Kidney glomerular epithelial cell (primary cell): ENCODE data around the gene SELENOM.

Experiments used
- DNase-seq: peaks from one replicate; lab custom pipeline; 2025; lab: John Stamatoyannopoulos, UW

The SELENOM gene, protein sequence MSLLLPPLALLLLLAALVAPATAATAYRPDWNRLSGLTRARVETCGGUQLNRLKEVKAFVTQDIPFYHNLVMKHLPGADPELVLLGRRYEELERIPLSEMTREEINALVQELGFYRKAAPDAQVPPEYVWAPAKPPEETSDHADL

DNA sequence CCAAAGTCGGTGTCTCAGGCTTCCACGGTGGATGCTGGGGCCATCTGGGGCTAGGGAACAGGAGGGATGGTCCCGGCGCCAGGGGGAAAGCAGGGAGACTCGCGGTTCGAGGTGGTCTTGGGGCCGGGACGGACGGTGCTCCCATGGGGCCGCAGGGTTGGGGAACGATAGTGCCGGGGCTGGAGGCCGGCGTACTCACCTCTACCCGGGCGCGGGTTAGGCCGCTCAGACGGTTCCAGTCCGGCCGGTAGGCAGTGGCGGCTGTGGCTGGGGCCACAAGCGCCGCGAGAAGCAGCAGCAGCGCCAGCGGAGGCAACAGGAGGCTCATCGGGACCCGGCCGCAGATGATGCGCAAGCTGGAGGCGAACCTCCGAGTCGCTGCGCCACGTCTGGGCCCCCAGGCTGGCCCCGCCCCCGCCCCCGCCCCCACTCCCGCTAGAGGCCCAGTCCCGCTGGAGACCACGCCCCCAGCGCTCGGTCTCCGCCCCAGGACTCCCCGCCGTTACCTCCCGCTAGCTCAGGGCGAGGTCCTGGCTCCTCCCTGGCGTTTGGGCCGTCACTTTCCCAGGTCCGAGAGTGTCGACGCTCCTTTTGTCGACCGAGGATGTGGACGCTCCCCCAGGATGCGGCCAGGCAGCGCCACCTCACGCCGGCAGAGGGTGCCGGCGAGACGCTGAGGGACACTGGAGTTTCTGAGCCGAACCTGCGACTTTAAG, at the start of gene SELENOM:
Gene SELENOM, minus strand, starts transcription at position 391 of the 716 bp plus-strand sequence. Its CDS starts 63 bp downstream, at position 328.
- DNase-seq = peak; percentile 86

DNA sequence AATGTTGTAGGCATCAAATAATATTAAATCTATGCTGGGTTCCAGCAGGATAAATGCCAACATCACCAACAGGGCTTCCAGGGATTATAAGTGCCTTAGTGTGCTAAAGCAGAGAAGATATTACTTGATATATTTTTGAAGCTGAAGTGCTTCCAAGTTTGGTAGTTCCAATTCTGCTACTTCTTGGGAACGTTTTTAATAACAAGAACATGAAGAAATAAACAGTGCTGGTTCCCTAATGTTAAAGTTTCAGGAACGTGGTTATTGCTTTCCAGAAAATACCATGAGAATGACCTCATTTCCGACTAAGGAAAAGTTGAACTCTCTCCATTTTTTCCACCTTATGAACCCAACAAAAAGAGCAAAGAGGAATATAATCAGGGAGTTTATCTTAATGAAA, 48.1 kb upstream of the SELENOM start:
- no peak for DNase-seq

DNA sequence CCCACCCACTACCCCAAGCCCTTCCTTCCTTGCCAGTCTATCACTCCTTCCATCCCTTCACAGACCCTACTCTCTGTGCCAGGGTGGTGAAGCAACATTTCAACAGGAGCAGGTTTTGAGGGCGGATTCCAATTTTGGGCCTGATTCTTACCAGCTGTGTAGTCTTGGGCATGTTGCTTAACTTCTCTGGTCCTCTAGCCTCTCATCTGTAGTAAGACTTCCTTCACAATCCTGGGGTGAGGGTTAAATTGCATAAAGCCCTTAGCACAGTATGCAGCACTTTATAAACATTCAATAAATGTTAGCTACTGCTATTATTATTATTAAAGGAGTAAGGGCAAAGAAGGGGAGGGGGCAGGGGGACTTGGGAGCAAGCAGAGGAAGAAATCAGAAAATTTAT, 47.6 kb upstream of the SELENOM start:
- no peak for DNase-seq

DNA sequence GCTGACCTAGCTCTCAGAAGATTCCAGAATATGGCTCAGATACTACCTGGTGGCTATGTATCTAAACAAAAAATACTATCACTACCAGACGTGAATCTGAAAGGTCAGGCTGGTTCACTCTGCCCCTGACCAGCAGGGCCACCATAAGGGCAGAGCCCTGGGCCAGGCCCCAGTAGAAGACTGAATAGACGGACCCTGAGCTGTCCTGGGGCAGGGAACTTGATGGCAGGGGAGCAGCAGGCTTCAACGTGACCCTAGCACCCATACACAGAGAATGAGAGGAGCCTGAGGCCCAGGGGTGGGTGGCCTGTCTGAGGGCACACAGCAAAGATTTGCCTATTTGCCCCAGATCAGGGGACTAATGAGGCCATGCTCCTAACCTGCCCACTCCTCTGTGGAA, 46.0 kb upstream of the SELENOM start:
- no peak for DNase-seq

DNA sequence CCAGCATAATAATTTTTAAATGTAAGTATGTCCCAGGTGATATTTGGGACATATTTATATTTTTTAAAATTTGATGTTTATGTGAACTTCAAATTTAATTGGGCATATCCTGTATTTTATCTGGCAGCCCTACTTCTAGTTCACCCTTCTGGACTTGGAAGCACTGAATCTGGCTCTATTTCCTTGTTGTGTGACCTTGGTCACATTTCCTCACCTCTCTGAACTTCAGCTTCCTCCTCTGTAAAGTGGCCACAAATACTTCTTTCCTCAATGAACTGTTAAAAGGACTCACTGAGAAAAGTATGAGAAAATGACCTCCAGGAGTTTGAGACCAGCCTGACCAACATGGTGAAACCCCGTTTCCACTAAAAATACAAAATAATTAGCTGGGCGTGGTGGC, 44.5 kb upstream of the SELENOM start:
- no peak for DNase-seq

DNA sequence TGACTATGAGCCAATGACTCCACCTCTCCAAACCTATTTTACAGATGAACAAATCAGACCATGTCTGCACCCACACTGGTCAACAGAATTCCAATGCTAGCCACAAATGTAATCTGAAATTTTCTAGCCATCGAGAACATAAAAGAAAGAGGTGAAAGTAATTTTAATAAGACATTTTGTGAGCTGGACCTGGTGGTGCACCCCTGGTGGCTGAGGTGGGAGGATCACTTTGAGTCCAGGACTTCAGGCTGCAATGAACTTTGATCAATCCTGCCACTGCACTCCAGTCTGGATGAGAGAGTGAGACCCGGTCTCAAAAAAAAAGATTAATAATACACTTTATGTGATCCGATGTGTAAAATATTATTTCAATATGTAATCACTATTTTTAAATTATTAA, 43.2 kb upstream of the SELENOM start:
- DNase-seq = no peak

DNA sequence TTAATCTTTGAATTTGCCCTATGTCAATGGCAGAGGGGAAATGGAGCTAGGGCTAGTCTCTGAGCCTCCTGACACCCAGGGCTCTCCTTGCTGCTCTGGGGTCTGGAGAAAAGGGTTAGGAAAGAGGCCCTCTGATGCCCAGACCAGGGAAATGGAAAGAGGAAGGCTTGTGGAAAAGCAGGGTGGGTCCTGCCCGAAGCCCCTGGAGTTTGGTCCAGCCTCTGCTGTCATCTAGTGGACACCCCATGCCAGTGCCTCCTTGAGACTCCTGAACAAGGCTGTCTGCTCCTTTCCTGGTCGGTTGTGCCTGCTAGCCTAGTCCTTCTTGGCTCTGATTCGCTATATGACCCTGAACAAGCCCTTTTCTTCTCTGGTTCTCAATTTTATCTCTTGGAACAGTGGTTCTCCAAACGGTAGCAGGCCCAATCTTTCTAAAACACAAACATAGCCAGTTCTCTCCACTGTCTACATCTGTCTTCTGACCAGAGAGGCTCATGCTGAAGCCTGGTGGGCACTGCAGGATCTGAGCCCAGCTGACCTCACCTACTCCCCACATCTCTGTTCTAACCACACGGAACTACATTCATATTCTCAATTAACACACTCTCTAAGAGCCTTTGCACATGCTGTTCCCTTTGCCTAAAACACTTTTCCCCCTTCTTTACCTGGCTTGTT, 41.7 kb upstream of the SELENOM start:
- peak; percentile 59 for DNase-seq

DNA sequence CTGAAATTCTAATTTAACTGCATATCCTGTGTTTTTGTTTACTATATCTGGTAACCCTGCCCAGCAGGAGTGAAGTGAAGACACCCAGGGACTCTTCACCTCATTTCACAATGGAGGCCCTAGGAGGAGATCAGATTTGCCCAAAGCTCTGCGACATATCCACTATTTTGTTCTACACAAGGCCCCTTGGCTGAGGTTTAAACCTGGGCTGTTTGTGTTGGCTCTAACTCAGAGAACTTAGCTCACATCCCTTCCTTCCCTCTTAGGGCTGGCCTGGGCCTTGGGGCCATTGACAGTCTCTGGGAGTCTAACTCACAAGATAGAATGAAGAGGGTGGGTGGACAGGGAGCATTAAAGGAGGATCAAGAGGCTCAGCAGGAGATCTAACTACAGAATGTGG, 41.1 kb upstream of the SELENOM start:
- DNase-seq = no peak

DNA sequence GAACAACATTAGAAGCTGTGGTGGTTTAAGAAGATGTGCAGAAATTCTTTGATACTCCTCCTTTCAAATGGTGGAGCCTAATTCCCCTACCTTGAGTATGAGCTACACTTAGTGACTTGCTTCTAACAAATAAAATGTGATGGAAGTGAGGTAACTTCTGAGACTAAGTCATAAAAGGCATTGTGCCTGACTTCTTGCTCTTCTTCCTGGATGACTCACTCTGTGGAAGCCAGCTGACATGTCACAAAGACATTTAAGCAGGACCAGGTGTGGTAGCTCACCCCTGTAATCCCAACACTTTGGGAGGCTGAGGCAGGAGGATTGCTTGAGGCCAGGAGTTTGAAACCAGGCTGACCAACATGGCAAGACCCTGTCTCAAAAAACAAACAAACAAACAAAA, 36.9 kb upstream of the SELENOM start:
- no peak for DNase-seq

DNA sequence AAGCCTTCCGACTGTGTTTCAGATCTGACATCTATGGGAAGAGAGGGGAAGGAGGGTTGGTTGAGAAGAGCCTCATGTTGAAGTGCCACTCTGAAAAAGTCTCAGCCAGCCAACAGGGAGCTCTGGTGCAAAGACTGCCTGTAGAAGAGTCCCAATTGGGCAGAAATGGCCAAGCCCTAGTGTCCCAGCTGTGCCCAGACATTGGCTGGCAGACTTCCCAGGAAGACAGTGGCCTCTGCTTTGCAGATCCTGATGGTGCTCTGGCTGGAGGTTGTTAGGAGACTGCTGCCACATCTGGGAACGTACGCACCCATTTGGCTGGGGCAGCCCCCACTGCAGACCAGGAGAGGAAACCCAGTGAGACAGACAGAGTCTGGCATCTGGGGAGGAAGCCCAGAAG, 36.2 kb upstream of the SELENOM start:
- DNase-seq = no peak

DNA sequence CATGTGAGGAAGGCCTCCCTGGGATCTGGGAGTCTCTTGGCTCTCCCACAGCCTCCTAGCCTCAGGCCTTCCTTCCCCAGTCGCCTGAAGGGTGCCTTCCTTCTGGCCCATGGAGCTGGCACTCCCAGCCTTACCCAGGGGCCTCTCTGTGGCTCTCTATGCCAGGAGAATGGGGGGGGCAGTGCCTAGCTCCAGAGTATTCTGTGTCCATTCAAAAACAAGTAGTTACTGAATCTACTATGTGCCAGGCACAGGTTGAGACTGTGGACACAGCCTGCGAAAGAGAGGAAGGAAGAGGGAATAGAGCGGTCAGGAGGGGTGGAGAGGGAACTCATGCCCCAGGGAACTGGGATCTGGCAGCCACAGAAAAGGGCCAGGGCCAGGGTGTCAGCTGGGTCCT, 35.7 kb upstream of the SELENOM start:
- no peak for DNase-seq

DNA sequence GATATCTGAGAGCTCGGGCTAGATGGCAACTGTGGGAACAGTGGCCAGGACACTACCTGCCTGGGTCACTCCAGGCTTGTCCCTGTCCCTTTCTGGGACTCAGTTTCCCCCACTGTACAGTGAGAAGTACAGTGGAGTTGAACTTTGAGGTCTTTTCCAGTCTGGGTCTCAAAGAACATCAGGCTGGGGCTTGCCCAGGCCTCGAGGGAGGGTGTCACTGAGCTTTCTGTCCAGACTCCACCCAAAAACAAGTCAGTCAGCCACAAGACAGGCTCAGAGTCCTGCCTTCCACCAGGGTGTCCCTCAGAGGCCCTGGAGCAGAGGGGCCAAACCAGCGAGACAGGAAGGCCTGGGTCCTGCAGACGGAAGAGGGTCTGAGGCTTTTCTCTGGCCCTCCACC, 34.9 kb upstream of the SELENOM start:
- DNase-seq = no peak

DNA sequence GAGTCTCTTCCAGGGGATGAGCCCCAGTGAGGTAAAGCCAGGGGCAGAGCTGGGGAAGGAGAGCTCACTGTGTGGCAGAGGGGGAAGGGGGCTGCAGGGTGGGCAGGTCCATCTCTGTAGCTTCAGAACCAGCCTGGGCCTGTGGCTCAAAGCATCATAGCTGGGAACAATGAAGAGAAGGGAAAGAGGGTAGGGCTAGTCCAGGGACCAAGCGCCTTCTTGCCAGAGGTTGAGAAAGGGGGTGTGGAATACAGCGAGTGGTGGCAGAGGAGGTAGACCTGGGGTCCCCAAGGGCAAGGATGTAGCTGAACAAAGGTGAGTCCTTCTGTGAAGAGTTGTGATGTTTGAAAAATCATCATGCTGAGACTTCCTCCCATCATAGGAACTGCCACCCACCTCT, 34.2 kb upstream of the SELENOM start:
- no peak for DNase-seq

DNA sequence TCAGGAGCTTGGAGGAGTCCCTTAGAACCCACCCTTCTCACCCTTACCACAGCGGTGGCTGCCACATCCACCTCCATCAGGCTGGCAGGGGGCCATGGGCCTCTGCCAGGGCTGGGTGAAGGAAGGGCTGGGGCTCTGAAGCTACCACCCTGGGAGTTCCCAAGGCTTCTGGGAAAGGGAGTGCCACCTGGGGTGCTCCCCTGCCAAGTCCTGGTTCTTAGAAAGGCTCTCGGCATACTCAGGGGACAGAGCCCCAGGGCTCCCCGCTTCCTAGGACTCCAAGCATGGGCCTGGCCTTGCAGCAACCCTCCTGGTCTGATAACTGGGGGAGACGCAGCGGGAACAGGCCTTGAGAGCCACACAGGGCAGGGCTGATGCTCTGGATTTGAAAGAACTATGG, 33.4 kb upstream of the SELENOM start:
- no peak for DNase-seq

DNA sequence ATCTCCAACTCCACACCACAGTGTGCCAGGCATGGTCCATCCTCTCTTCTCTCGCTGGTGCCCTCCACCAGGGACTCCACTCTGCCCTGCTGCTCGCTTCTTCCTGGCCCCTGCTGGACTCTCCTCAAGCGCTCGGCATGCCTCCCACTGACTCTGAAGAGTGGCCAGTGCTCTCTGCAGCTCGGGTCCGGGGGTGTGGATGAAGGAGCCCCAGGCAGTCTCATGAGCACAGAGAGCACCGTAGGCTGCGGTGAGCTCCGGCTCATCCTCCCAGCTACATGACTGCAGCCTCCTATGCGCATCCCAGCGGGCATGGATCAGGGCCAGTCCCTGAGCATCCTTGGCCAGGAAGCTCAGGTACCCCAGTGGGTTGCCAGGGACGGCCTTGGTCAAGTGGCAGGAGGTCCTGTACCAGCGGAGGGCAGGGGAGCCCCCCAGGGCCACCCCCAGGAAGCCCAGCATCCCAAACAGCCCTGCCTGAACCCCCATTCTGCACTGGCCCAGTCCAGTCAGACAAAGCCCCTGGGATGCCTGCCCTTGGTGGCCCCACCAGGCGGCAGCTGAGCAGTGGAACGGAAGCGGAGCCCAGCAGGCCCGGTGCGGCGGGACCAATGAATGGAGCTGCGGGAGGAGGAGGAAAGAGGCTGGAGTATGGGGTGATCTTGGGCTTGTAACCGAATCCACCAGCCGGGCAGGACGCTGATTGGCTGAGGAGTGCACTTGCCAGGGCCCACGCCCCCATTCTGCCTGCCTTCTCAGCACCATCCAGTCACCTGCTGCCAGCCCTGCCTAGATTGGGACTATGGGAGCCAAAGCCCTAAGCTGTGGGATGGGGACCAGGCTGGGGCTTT, 32.7 kb upstream of the SELENOM start, which contains the start of gene PLA2G3:
Gene PLA2G3, minus strand, starts transcription at position 643 of the 851 bp plus-strand sequence. Its CDS starts 154 bp downstream, at position 489.
- DNase-seq = no peak

DNA sequence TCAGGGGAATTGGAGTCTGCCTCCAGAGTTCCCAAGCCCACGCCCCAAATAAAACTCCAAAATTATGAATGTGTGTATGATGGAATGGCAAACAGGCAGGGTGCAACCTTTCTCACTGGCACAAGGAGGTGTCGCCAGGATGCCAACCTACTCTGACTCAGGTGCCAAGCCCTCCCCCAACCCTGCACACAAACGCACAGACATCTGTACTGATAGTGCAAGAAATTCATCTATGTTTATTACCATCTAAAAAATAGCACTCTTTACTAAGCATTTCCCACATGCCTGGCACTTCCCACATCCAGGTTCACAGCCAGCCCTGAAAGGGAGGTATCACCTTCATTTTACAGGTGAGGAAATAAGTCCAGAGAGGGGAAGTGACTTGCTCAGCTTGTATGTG, 31.7 kb upstream of the SELENOM start:
- no peak for DNase-seq

DNA sequence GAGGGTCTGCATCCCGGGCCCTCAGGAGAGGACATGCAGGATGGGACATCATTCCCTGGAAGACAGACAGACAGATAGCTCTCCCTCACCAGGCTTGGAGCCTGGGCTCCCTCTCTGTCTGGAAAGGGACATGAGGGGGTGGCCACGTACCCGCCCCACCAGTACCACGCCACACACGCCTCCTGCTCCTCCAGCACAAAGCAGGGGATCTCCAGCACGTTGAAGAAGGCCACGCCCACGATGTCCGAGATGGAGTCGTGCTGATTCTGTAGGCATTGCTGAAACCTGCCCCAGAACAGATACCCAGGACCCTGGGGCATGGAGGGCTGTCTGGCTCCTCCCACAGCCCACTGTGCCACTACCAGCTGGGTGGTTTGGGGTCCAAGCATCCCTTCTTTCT, 30.8 kb upstream of the SELENOM start:
- DNase-seq = no peak

DNA sequence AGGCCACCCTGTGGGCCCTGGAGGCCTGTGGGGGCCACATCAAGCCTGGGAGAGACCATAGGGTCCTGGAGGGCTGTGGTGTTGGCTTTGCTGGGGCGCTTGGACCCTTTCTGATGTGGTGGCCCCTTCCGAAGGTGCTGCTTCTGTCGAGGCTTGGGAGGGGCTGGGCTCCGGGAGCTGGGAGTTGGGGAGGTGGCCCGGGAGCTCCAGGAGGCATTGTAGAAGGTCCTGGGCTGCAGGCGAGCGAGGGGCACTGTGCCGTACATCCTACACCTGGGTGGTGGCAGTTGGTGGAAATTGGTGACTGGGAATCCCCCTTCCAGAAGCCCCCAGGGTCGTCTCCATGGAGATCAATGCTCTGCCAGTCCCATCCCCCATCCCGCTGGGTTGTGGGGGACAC, 30.4 kb upstream of the SELENOM start:
- no peak for DNase-seq

DNA sequence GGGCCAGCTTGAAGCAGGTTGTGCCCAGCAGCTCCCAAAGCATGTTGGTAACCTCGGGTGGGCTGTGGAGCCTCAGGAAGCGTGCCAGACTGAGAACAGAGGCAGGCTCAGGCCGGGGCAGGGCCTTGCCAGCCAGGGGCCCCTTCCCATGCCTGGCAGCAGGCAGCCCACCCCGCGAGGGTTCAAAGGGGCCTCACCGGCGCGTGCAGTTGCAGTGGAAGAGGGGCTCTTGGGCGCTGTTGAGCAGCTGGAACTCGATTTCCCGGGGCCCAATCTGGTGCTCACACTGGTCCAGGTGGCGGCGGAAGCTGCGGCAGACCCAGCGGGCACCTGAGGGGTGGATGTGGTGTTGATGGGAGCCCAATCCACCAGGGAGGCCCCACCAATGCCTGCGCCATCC, 29.3 kb upstream of the SELENOM start:
- DNase-seq = no peak

DNA sequence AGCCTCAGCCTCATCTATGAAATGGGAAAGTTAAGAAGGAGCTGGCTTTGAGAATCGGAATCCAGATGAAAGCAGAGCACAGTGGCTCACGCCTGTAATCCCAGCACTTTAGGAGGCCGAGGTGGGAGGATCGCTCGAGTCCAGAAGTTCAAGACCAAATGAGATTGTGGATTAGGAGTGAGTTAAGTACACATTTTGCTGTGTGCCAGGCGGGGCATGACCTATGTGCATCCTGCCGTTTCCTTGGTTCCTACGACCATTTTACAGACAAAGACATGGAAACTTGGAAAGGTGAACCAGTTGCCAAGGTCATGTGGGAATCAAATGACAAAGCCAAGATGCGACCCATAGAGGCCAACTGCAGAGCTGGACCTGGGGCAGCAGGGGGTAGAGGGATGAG, 28.8 kb upstream of the SELENOM start:
- DNase-seq = no peak

DNA sequence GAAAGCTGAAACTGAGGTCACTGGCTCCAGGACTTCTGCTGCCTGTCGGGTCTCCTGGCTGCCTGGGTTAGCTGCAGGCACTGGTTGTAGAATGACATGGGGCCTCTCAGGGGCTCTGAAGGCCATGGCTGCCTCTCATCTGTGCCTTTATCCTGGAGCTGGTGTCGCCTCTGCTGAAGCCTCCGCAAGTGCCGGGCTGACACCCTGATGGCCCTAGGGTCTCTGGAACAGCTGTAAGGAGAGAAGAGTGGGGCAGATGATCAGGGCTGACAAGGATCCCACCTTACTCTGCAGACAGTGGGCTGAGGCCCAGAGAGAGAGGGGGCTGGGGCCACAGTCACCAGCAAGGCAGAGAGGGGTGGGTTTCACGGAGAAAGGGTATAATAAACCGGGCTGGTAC, 28.3 kb upstream of the SELENOM start:
- DNase-seq = no peak

DNA sequence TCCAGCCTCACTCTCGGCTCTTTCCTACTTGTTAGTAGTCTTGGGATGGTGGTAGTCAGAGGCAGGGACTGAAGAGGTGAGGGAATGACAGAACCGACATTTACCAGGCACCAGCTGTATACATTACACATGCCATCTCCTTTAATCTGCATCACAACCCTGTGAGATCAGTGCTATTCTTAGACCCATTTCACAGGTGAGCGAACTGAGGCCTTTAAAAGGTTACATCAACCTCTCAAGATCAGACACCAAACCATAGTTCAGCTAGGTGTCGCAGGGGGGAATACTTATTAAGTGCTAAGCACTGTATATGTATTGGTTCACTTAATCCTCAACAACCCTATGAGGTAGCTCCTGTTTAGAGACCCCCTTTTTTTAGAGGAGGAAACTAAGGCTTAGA, 27.3 kb upstream of the SELENOM start:
- DNase-seq = no peak

DNA sequence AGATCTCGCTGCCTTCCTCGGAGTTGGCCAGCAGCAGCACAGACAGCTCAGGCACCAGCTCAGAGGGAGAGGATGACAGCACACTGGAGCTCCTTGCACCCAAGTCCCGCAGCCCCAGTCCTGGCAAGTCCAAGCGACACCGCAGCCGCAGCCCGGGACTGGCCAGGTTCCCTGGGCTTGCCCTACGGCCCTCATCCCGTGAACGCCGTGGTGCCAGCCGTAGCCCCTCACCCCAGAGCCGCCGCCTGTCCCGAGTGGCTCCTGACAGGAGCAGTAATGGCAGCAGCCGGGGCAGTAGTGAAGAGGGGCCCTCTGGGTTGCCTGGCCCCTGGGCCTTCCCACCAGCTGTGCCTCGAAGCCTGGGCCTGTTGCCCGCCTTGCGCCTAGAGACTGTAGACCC, 26.5 kb upstream of the SELENOM start:
- no peak for DNase-seq
